Measurements from ENCODE around the gene RGS18.
"Not testable (repeated sequence)": the region's sequence is repeated elsewhere in the genome, so short reads cannot be mapped to it uniquely, and the experiment has no call there.

RGS18 gene

DNA sequence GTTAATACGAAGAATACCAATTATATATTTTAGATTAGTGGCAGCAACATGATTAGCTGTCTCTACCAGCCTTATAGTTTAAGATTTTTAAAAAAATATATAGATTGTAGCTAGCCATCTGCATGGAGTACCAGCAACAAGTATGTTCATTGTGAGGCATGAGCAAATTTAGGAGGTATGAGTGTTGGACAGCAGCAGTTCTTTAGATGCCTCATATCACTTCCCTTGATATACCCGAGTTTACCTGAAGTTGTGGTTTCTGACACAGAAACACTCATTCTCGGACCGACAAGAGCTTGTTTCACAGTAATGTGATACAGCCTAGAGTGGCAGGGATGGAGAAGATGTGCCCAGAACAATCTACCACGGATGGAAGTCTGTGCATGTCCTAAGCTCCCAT is 69.1 kb downstream of the RGS18 start:
- no peak overlapping the region for H3K9ac ChIP-seq (ENCODE audit: low read length)
- no peak overlapping the region for H2BK12ac ChIP-seq (ENCODE audit: low read length)
- no peaks in the 10 kb centered on the region for H3K9me3 ChIP-seq (ENCODE audit: insufficient read depth, low read depth, low read length)
- no peak overlapping the region for H3K18ac ChIP-seq (ENCODE audit: low read length)
- H3K4ac ChIP-seq (ENCODE audit: low read depth, low read length), result no peak overlapping the region
- no peaks in the 10 kb centered on the region for H3K27me3 ChIP-seq (ENCODE audit: insufficient read depth, low read length)
- no peak overlapping the region for H3K4me3 ChIP-seq (ENCODE audit: low read depth, low read length)
- no peak for DNase-seq
- no peaks in the 10 kb centered on the region for H3K36me3 ChIP-seq (ENCODE audit: control insufficient read depth in 1 of 2, insufficient read depth in 2 of 2, low read length in 2 of 2)
- no peak overlapping the region for H4K91ac ChIP-seq (ENCODE audit: low read depth, low read length)
- H3K23ac ChIP-seq (ENCODE audit: low read length), result no peak overlapping the region
- H2BK5ac ChIP-seq (ENCODE audit: low read depth, low read length, poor library complexity), result no peak overlapping the region
- no peaks in the 10 kb centered on the region for H3K79me2 ChIP-seq (ENCODE audit: control insufficient read depth, insufficient read depth, low read length, poor library complexity)
- H2AFZ ChIP-seq (ENCODE audit: insufficient read depth, low read length, poor library complexity), result no peak overlapping the region
- H3K14ac ChIP-seq (ENCODE audit: low read length), result no peak overlapping the region
- no peak overlapping the region for H3K27ac ChIP-seq (ENCODE audit: low read depth, low read length)
- H4K12ac ChIP-seq (ENCODE audit: low read depth, low read length), result no peak overlapping the region
- H4K8ac ChIP-seq (ENCODE audit: low read depth, low read length), result no peak overlapping the region
- no peak overlapping the region for H2BK120ac ChIP-seq (ENCODE audit: insufficient read depth, low read length, poor library complexity)
- H2AK5ac ChIP-seq (ENCODE audit: low read length), result no peak overlapping the region
- H3K4me2 ChIP-seq (ENCODE audit: low read length), result no peak overlapping the region
- no CpG with 5 or more reads among the region's 5 CpGs for WGBS (ENCODE audit: extremely low coverage, insufficient coverage, insufficient read length)
- H3K4me1 ChIP-seq (ENCODE audit: control insufficient read depth in 1 of 2, insufficient read depth in 2 of 2, low read length in 2 of 2), result no peaks in the 10 kb centered on the region
- H3K79me1 ChIP-seq (ENCODE audit: low read length), result no peaks in the 10 kb centered on the region

DNA sequence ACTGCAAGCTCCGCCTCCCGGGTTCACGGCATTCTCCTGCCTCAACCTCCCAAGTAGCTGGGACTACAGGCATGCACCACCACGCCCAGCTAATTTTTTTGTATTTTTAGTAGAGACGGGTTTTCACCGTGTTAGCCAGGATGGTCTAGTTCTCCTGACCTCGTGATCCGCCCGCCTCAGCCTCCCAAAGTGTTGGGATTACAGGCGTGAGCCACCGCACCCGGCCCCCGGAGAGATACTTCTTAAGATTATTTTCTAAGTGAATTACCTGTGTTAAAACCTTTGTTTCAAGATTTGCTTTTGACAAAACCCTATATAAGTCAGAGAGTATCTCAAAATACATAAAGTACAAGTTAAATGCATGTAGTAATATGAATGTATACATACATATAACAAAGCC is 69.7 kb downstream of the RGS18 start:
- not testable (repeated sequence) for H3K23ac ChIP-seq (ENCODE audit: low read length); H2AFZ ChIP-seq (ENCODE audit: insufficient read depth, low read length, poor library complexity); H4K91ac ChIP-seq (ENCODE audit: low read depth, low read length); H2AK5ac ChIP-seq (ENCODE audit: low read length); H3K27ac ChIP-seq (ENCODE audit: low read depth, low read length); H3K4me2 ChIP-seq (ENCODE audit: low read length); H3K4me3 ChIP-seq (ENCODE audit: low read depth, low read length); DNase-seq; H3K36me3 ChIP-seq (ENCODE audit: control insufficient read depth in 1 of 2, insufficient read depth in 2 of 2, low read length in 2 of 2); H2BK12ac ChIP-seq (ENCODE audit: low read length); H3K4me1 ChIP-seq (ENCODE audit: control insufficient read depth in 1 of 2, insufficient read depth in 2 of 2, low read length in 2 of 2); H3K9ac ChIP-seq (ENCODE audit: low read length); H2BK5ac ChIP-seq (ENCODE audit: low read depth, low read length, poor library complexity); H4K8ac ChIP-seq (ENCODE audit: low read depth, low read length); H2BK120ac ChIP-seq (ENCODE audit: insufficient read depth, low read length, poor library complexity); H4K12ac ChIP-seq (ENCODE audit: low read depth, low read length); H3K18ac ChIP-seq (ENCODE audit: low read length); H3K14ac ChIP-seq (ENCODE audit: low read length); H3K79me2 ChIP-seq (ENCODE audit: control insufficient read depth, insufficient read depth, low read length, poor library complexity); H3K9me3 ChIP-seq (ENCODE audit: insufficient read depth, low read depth, low read length); H3K27me3 ChIP-seq (ENCODE audit: insufficient read depth, low read length); H3K79me1 ChIP-seq (ENCODE audit: low read length); H3K4ac ChIP-seq (ENCODE audit: low read depth, low read length)
- no CpG with 5 or more reads among the region's 13 CpGs for WGBS (ENCODE audit: extremely low coverage, insufficient coverage, insufficient read length)

DNA sequence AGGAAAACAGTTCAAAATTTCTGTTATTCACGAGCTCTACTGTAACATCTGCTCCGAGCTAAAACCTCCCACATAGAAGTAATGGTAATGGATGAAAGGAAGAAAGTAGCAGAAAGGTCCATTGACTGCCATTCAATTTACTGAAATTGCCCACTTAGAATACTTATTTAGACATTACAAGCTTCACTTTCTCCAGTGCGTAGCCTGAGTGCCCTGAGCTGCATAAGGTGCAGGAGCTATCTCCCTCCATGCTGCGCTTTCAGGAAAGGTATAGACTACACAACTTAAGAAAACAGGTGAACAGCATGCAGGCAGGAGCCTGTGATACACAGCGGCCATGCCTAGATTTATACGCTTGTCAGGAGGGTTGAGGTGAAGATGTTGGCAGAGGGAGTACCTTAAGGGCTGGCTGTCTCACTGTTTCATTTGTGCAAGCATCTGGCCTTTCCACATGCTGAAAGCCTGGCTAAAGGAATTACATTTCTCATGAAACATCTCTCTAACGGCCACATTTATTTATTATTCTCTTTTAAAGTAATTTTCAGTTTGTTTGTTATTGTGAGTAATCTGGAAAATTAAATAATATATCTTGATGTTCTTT is 74.7 kb downstream of the RGS18 start:
- Histone ChIP-seq H4K8ac (ENCODE audit: low read depth, low read length) (no peak overlapping the region), H2BK120ac (ENCODE audit: insufficient read depth, low read length, poor library complexity) (no peak overlapping the region), H3K27ac (ENCODE audit: low read depth, low read length) (no peak overlapping the region), H3K14ac (ENCODE audit: low read length) (no peak overlapping the region), H3K79me2 (ENCODE audit: control insufficient read depth, insufficient read depth, low read length, poor library complexity) (no peaks in the 10 kb centered on the region), H3K23ac (ENCODE audit: low read length) (no peak overlapping the region), H4K91ac (ENCODE audit: low read depth, low read length) (no peak overlapping the region), H2BK5ac (ENCODE audit: low read depth, low read length, poor library complexity) (no peak overlapping the region), H3K9me3 (ENCODE audit: insufficient read depth, low read depth, low read length) (no peaks in the 10 kb centered on the region), H4K12ac (ENCODE audit: low read depth, low read length) (no peak overlapping the region), H3K4me1 (ENCODE audit: control insufficient read depth in 1 of 2, insufficient read depth in 2 of 2, low read length in 2 of 2) (no peaks in the 10 kb centered on the region), H3K4me2 (ENCODE audit: low read length) (no peak overlapping the region), H2AK5ac (ENCODE audit: low read length) (no peak overlapping the region), H2AFZ (ENCODE audit: insufficient read depth, low read length, poor library complexity) (no peak overlapping the region), H3K4me3 (ENCODE audit: low read depth, low read length) (no peak overlapping the region), H3K79me1 (ENCODE audit: low read length) (no peaks in the 10 kb centered on the region), H2BK12ac (ENCODE audit: low read length) (no peak overlapping the region), H3K9ac (ENCODE audit: low read length) (no peak overlapping the region), H3K18ac (ENCODE audit: low read length) (no peak overlapping the region), H3K27me3 (ENCODE audit: insufficient read depth, low read length) (no peaks in the 10 kb centered on the region), H3K4ac (ENCODE audit: low read depth, low read length) (no peak overlapping the region), H3K36me3 (ENCODE audit: control insufficient read depth in 1 of 2, insufficient read depth in 2 of 2, low read length in 2 of 2) (no peaks in the 10 kb centered on the region)
- WGBS (ENCODE audit: extremely low coverage, insufficient coverage, insufficient read length), result no CpG with 5 or more reads among the region's 7 CpGs
- no peak for DNase-seq

DNA sequence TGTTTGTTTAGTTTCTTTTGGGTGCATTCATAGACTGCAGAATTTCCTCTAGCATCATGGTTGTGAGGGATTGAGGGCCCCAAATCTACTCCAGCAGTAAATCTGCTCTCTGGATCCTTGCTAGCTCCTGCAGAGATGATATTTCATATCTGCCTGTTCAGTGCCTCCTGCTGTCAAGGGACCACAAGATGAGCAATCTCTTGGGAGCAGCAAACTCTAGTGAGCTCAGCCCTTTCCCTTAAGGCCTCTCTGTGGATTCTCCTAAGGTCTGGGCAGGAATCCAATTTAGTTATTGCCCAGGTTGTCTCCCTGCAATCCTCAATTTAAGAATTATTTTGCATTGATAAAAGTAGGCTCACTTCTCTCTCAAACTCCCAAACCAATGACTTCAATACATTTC is 76.9 kb downstream of the RGS18 start:
- Histone ChIP-seq H3K4me3 (ENCODE audit: low read depth, low read length) (no peak overlapping the region), H3K9me3 (ENCODE audit: insufficient read depth, low read depth, low read length) (no peaks in the 10 kb centered on the region), H4K12ac (ENCODE audit: low read depth, low read length) (no peak overlapping the region), H3K4me2 (ENCODE audit: low read length) (no peak overlapping the region), H3K4me1 (ENCODE audit: control insufficient read depth in 1 of 2, insufficient read depth in 2 of 2, low read length in 2 of 2) (no peaks in the 10 kb centered on the region), H3K79me1 (ENCODE audit: low read length) (no peaks in the 10 kb centered on the region), H3K18ac (ENCODE audit: low read length) (no peak overlapping the region), H2AFZ (ENCODE audit: insufficient read depth, low read length, poor library complexity) (no peak overlapping the region), H4K91ac (ENCODE audit: low read depth, low read length) (no peak overlapping the region), H3K79me2 (ENCODE audit: control insufficient read depth, insufficient read depth, low read length, poor library complexity) (no peaks in the 10 kb centered on the region), H3K36me3 (ENCODE audit: control insufficient read depth in 1 of 2, insufficient read depth in 2 of 2, low read length in 2 of 2) (no peaks in the 10 kb centered on the region), H4K8ac (ENCODE audit: low read depth, low read length) (no peak overlapping the region), H3K23ac (ENCODE audit: low read length) (no peak overlapping the region), H3K14ac (ENCODE audit: low read length) (no peak overlapping the region), H3K4ac (ENCODE audit: low read depth, low read length) (no peak overlapping the region), H2BK5ac (ENCODE audit: low read depth, low read length, poor library complexity) (no peak overlapping the region), H3K27me3 (ENCODE audit: insufficient read depth, low read length) (no peaks in the 10 kb centered on the region), H2BK12ac (ENCODE audit: low read length) (no peak overlapping the region), H3K9ac (ENCODE audit: low read length) (no peak overlapping the region), H2AK5ac (ENCODE audit: low read length) (no peak overlapping the region), H2BK120ac (ENCODE audit: insufficient read depth, low read length, poor library complexity) (no peak overlapping the region), H3K27ac (ENCODE audit: low read depth, low read length) (no peak overlapping the region)
- DNase-seq, result no peak
